CD4-positive, CD25-positive, alpha-beta regulatory T cell (primary cell): ENCODE data around the gene MGAT5B. TPM values are rescaled to one million over a fixed set of nuclear protein-coding genes. Genes with fewer than 3 reads are reported as not detected.

Source experiments
- ATAC-seq, 2 donors: fragments of 150-1000 bp; cut with Tn5 transposase; one replicate each; pipeline ENCODE4 v1.10.0; 2021; ENCODE audit warnings: low read depth in 2 of 2, moderate number of reproducible peaks in 2 of 2, moderate library complexity in 1 of 2
- DNase-seq, 3 donors: peaks; one replicate each; pipeline versions ENCODE4 v3.0.0 to v3.0.0-alpha.2; 2012 to 2022; ENCODE audit warnings: mixed read lengths in 1 of 3
- H3K27ac ChIP-seq: one replicate; pipeline ENCODE4 v1.7.0; 2013; ENCODE audit warnings: mild to moderate bottlenecking, low read length; ENCODE audit not compliant: insufficient read depth, poor library complexity, severe bottlenecking
- H3K27me3 ChIP-seq: one replicate; pipeline ENCODE4 v1.7.0; 2013; ENCODE audit warnings: low read length; ENCODE audit not compliant: control insufficient read depth, insufficient read depth
- H3K36me3 ChIP-seq: one replicate; pipeline ENCODE4 v1.7.0; 2013; ENCODE audit warnings: mild to moderate bottlenecking, low read length, moderate library complexity; ENCODE audit not compliant: control insufficient read depth, insufficient read depth
- H3K4me1 ChIP-seq: 2 replicates; pipeline ENCODE4 v1.7.0; 2013; ENCODE audit warnings: mild to moderate bottlenecking, low read length; ENCODE audit not compliant: insufficient read depth, control insufficient read depth, poor library complexity, severe bottlenecking
- H3K4me3 ChIP-seq: one replicate; pipeline ENCODE4 v1.7.0; 2013; ENCODE audit warnings: low read depth, mild to moderate bottlenecking, low read length, moderate library complexity
- H3K9me3 ChIP-seq, 2 experiments: 1 replicate in 1 of 2; 2 replicates in 1 of 2; pipeline ENCODE4 v1.7.0; 2013; ENCODE audit warnings: low read length in 2 of 2, mild to moderate bottlenecking in 1 of 2, moderate library complexity in 1 of 2; ENCODE audit not compliant: control insufficient read depth in 2 of 2
- H3K27ac Mint-ChIP-seq, 3 donors: one replicate each; pipeline ENCODE4 v1.8.0; 2020 to 2022; ENCODE audit warnings: mild to moderate bottlenecking in 3 of 3, mixed read lengths in 3 of 3, moderate library complexity in 2 of 3
- H3K27me3 Mint-ChIP-seq: one replicate; pipeline ENCODE4 v1.8.0; 2022; ENCODE audit warnings: mild to moderate bottlenecking, mixed read lengths
- H3K36me3 Mint-ChIP-seq: one replicate; pipeline ENCODE4 v1.8.0; 2020; ENCODE audit warnings: mixed read lengths
- H3K4me1 Mint-ChIP-seq, 4 donors: one replicate each; pipeline ENCODE4 v1.8.0; 2020 to 2022; ENCODE audit warnings: mixed read lengths in 4 of 4, mild to moderate bottlenecking in 1 of 4
- H3K4me3 Mint-ChIP-seq, 4 donors: one replicate each; pipeline ENCODE4 v1.8.0; 2020 to 2022; ENCODE audit warnings: mild to moderate bottlenecking in 4 of 4, mixed read lengths in 4 of 4, moderate library complexity in 3 of 4
- H3K9me3 Mint-ChIP-seq, 7 donors: one replicate each; pipeline ENCODE4 v1.8.0; 2020 to 2022; ENCODE audit warnings: mixed read lengths in 7 of 7, mild to moderate bottlenecking in 3 of 7, moderate library complexity in 2 of 7
- polyA plus RNA-seq, 4 donors: library from polyadenylated mRNA; unstranded; fragments of 300-500 nt; fragmentation: Illumina TruSeq; gene quantifications; one replicate each; pipeline ENCODE4 v1.2.3, GENCODE V29; 2021
- total RNA-seq: library from RNA; stranded (reverse); gene quantifications from one replicate; pipeline ENCODE4 v1.2.3, GENCODE V29; 2022

MGAT5B gene
- total and polyA plus RNA-seq, 5 donors from 2014 or later: not detected

DNA sequence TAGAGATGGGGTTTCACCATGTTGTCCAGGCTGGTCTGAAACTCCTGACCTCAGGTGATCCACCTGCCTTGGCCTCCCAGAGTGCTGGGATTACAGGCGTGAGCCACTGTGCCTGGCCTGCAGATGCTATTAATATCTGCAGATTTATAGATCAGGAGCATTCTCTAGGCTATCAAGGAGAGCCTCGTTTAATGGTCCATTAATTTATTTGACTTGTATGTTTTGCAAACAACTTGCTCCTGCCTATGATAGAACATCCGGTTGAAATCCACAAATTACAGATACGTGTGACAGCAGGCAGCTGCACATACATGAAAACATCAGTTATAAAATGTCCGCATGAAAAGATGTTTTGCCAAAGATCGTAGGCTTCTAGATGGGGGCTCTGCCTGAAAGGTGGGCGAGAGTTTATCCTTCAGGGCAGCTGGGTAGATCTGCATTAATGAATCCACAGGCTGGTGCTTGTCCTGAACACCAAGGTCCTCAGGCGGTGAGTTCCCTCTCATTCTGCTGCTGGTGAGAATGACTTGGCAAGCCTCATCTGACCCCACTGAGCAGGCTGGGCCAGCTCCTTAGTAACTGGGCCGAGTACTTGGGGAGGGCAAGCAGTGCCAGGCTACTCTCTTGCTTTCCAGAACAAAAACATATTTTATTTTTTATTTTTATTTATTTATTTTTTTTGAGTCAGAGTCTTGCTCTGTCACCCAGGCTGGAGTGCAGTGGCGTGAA is 37.1 kb upstream of the MGAT5B start:
- no peaks in the 10 kb centered on the region for H3K36me3 ChIP-seq
- no peaks in the 10 kb centered on the region for H3K4me1 Mint-ChIP-seq
- H3K4me3 Mint-ChIP-seq: no peak overlapping the region

DNA sequence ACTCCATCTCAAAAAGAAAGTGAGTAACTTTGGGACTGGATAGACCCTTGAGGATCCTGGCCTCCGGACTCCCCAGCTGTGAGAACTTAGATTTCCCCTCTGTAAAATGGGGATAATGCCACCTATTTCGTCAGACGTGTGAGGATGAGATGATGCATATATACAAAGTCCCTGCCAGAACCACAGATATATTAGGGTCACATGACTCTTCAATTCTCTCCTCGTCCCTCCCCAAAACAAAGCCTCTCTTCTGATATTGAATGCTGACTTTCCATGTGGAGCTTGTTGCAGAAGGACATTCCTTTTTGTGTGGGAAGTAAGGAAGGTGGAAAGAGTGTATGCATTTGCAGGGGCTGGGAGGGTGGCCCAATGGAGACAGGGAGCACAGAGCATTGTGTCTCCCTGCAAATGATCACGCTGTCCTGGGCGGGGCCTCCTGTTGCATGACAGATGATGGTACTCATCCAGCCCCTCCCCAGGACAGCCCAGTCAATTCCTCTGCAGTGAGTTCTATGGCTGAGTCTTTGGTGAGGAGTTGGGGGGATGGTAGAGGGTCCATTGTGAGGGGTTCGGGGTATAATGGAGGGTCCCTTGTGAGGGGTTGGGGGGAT is 35.1 kb upstream of the MGAT5B start:
- Histone ChIP-seq H3K9me3 (no peaks in the 10 kb centered on the region), H3K4me3 (no peak overlapping the region), H3K27ac (no peak overlapping the region), H3K36me3 (no peaks in the 10 kb centered on the region), H3K27me3 (no peaks in the 10 kb centered on the region), H3K4me1 (no peaks in the 10 kb centered on the region)
- H3K4me1 Mint-ChIP-seq: no peaks in the 10 kb centered on the region
- no peaks in the 10 kb centered on the region for H3K36me3 Mint-ChIP-seq
- no peak for DNase-seq
- H3K9me3 Mint-ChIP-seq: peaks cover 0 to 2% (median 0%) of the 10 kb centered on the region in 7 donors
- H3K27me3 Mint-ChIP-seq: peaks cover 9% of the 10 kb centered on the region
- H3K27ac Mint-ChIP-seq: no peak overlapping the region
- ATAC-seq: no peak
- H3K4me3 Mint-ChIP-seq: peak overlapping the region in 1 of 4 donors; percentile 29

More for the DNA sequence above, 37.1 kb upstream of the MGAT5B start:
- peaks cover 0 to 2% (median 0%) of the 10 kb centered on the region in 7 donors for H3K9me3 Mint-ChIP-seq
- ATAC-seq: no peak
- Histone ChIP-seq H3K4me1 (no peaks in the 10 kb centered on the region), H3K27ac (no peak overlapping the region), H3K9me3 (no peaks in the 10 kb centered on the region), H3K4me3 (no peak overlapping the region), H3K27me3 (no peaks in the 10 kb centered on the region)
- peaks cover 9% of the 10 kb centered on the region for H3K27me3 Mint-ChIP-seq
- no peak for DNase-seq
- H3K27ac Mint-ChIP-seq: no peak overlapping the region
- no peaks in the 10 kb centered on the region for H3K36me3 Mint-ChIP-seq

DNA sequence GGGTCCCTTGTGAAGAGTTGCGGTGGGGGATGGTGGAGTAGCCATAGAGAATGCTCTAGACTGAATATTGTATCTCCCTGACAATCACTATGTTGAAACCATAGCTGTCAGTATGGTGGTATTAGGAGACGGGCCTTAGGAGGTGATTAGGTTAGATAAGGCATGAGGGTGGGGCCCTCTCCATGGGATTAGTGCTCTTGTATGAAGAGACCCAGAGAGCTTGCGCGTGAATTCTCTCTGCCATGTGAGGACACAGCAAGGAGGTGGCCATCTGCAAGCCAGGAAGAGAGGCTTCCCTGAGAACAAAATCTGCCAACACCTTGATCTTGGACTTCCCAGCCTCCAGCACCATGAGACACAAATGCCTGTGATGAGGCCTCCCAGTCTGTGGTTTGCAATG is 34.5 kb upstream of the MGAT5B start:
- Mint-ChIP-seq H3K9me3 (peaks cover 0 to 2% (median 0%) of the 10 kb centered on the region in 7 donors), H3K4me3 (no peak overlapping the region), H3K27ac (no peak overlapping the region), H3K36me3 (no peaks in the 10 kb centered on the region), H3K4me1 (no peaks in the 10 kb centered on the region), H3K27me3 (peaks cover 9% of the 10 kb centered on the region)
- Histone ChIP-seq H3K4me1 (no peaks in the 10 kb centered on the region), H3K9me3 (no peaks in the 10 kb centered on the region), H3K4me3 (no peak overlapping the region), H3K36me3 (no peaks in the 10 kb centered on the region), H3K27me3 (no peaks in the 10 kb centered on the region), H3K27ac (no peak overlapping the region)
- DNase-seq (no peak), ATAC-seq (no peak)

DNA sequence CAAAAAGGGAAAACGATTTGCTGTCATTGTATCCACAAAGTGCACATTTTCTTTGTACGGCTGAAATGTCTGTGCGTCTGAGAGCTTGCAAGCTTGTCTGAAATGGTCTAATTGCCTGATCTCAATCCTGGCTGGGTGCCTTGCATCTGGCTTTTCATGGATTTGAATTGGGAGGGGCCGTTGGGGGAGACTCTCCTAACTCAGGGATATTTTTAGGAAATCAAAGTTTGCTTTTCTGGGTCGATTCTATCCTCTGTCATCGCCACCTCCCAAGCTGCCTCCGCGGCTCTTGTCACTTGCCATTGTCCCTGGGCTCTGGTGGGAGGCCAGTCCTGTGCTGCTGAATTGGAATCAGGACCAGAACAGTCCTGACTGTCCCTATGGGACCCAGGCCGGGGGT is 33.3 kb upstream of the MGAT5B start:
- no peak overlapping the region for H3K4me3 Mint-ChIP-seq
- no peak for ATAC-seq
- H3K27ac ChIP-seq: no peak overlapping the region
- no peak overlapping the region for H3K27ac Mint-ChIP-seq
- peaks cover 0 to 2% (median 0%) of the 10 kb centered on the region in 7 donors for H3K9me3 Mint-ChIP-seq
- H3K36me3 Mint-ChIP-seq: no peaks in the 10 kb centered on the region
- no peak overlapping the region for H3K4me3 ChIP-seq
- peaks cover 4% of the 10 kb centered on the region for H3K4me1 ChIP-seq
- H3K36me3 ChIP-seq: no peaks in the 10 kb centered on the region
- no peak for DNase-seq
- peaks cover 1% of the 10 kb centered on the region for H3K27me3 ChIP-seq
- peaks cover 2 to 7% (median 4%) of the 10 kb centered on the region in 4 donors for H3K4me1 Mint-ChIP-seq
- H3K27me3 Mint-ChIP-seq: peaks cover 13% of the 10 kb centered on the region
- no peaks in the 10 kb centered on the region for H3K9me3 ChIP-seq

DNA sequence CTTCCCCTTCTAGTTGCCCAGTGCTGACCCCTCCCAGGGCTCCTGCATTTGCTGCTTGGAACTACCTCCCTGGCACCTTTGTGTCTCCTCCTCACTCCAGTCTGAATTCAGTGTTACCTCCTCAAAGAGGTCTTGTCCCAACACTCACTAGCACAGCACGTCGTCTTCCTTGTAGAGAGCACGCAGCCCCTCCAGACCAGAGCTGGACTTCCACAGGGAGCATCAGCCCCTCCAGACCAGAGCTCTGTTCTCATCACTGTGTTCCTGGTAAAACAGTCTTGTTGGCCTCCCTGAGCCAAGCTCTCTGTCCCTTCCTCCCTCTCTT is 27.8 kb upstream of the MGAT5B start:
- Mint-ChIP-seq H3K4me3 (peak overlapping the region in 3 of 4 donors; percentile 39 to 54 (median 40)), H3K36me3 (no peaks in the 10 kb centered on the region), H3K27me3 (peaks cover 47% of the 10 kb centered on the region), H3K9me3 (peaks cover 0 to 1% (median 0%) of the 10 kb centered on the region in 7 donors), H3K4me1 (peaks cover 3 to 24% (median 11%) of the 10 kb centered on the region in 4 donors), H3K27ac (no peak overlapping the region)
- Histone ChIP-seq H3K27me3 (peaks cover 17% of the 10 kb centered on the region), H3K36me3 (no peaks in the 10 kb centered on the region), H3K4me1 (peaks cover 8% of the 10 kb centered on the region), H3K9me3 (no peaks in the 10 kb centered on the region), H3K27ac (no peak overlapping the region), H3K4me3 (no peak overlapping the region)
- no peak for DNase-seq
- ATAC-seq: no peak

DNA sequence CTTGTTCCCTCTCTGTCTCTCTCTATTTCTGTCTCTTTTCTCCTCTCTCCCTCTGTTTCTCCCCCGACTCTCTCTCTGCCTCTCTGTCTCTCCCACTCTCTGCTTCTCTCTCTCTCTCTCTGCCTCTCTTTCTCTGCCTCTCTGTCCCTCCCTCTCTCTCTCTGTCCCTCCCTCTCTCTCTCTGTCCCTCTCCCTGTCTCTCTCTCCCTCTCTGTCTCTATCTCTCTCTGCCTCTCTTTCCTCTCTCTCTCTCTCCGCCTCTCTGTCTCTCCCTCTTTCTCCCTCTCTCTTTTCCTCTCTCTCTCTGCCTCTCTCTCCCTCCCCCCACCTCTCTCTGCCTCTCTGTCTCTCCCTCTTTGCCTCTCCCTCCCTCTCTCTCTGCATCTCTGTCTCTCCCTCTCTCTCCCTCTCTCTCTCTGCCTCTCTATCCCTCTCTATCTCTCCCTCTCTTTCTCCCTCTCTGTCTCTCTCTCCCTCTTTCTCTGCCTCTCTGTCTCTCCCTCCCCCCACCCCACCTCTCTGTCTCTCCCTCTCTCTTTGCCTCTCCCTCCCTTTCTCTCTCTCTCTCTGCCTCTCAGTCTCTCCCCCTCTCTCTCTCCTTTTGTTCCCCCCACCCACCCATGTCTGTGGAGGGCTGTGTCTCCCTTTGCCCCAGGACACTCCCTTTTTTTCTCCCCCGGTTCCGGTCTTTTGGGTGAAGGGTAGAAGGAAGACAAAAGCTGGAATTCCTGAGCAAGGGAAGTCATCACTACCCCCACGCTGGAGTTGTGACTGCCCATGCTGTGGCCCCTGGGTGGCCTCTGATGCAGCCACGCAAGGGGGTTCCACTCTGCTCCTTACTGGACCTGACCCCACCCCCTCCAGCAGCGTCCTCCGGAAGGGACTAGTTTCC is 27.1 kb upstream of the MGAT5B start:
- DNase-seq: no peak
- Mint-ChIP-seq H3K27ac (peak overlapping the region in 1 of 3 donors; percentile 16), H3K27me3 (peaks cover 44% of the 10 kb centered on the region), H3K4me3 (peak overlapping the region in 3 of 4 donors; percentile 39 to 61 (median 54)), H3K4me1 (peaks cover 3 to 24% (median 11%) of the 10 kb centered on the region in 4 donors), H3K9me3 (peaks cover 0 to 1% (median 0%) of the 10 kb centered on the region in 7 donors), H3K36me3 (no peaks in the 10 kb centered on the region)
- Histone ChIP-seq H3K4me3 (no peak overlapping the region), H3K27ac (no peak overlapping the region), H3K4me1 (peaks cover 8% of the 10 kb centered on the region), H3K9me3 (no peaks in the 10 kb centered on the region), H3K27me3 (peaks cover 17% of the 10 kb centered on the region), H3K36me3 (no peaks in the 10 kb centered on the region)
- no peak for ATAC-seq

DNA sequence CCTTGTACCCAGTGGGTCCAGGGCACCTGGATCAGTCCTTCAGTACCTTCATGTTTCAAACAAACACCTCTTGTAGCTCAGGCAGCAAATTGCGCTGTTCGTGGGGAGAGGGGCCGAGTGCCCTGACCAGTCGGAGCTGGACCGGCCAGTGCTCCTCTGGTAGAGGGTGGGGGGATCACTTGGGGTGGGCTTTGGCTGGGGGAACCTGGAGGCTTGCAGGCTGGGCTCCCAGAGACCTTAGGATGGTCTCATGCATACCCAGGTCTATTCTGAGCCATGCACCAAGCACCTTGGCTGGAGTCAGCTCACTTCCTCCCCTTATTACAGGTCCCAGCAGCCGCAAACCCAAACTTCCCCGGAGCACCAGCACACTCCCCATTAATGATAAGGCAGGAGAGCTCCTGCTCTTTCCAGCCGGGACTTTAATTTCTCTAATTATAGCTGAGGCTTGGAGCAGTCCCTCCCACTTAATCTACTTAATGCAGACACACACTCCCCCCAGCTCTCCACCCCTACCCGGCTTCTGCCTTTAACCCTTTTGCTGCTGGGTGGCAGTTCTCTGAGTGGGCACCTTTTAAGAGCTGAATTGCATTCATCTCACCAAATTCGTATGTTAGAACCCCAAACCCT is 26.3 kb upstream of the MGAT5B start:
- H3K27me3 Mint-ChIP-seq: peaks cover 45% of the 10 kb centered on the region
- no peak overlapping the region for H3K27ac ChIP-seq
- peaks cover 17% of the 10 kb centered on the region for H3K27me3 ChIP-seq
- H3K4me3 Mint-ChIP-seq: no peak overlapping the region
- peaks cover 0 to 1% (median 0%) of the 10 kb centered on the region in 7 donors for H3K9me3 Mint-ChIP-seq
- H3K4me3 ChIP-seq: no peak overlapping the region
- H3K36me3 Mint-ChIP-seq: no peaks in the 10 kb centered on the region
- peaks cover 8% of the 10 kb centered on the region for H3K4me1 ChIP-seq
- DNase-seq: no peak
- H3K4me1 Mint-ChIP-seq: peaks cover 3 to 24% (median 11%) of the 10 kb centered on the region in 4 donors
- H3K27ac Mint-ChIP-seq: no peak overlapping the region
- no peaks in the 10 kb centered on the region for H3K9me3 ChIP-seq
- no peaks in the 10 kb centered on the region for H3K36me3 ChIP-seq
- ATAC-seq: no peak
